NCI-H1930 (cell line): ENCODE results near the gene TMPRSS3.

ENCODE experiments used
- DNase-seq, 2 experiments: peaks; one replicate each; lab custom pipeline; 2025; lab: John Stamatoyannopoulos, UW

TMPRSS3 gene

GRCh38 chr21:42395905-42396651 lies at the start of gene TMPRSS3:
Gene TMPRSS3, minus strand, starts transcription at chr21:42396052. Its CDS starts 635 bp downstream, at chr21:42395417.
- no peak for DNase-seq

GRCh38 chr21:42445311-42445710 lies 49.5 kb upstream of the TMPRSS3 start:
- no peak for DNase-seq

- DNase-seq: no peak
Measured at GRCh38 chr21:42444745-42445059, 48.9 kb upstream of the TMPRSS3 start.

- DNase-seq: no peak
Measured at GRCh38 chr21:42443876-42444744, 48.3 kb upstream of the TMPRSS3 start.

- DNase-seq: no peak
Measured at GRCh38 chr21:42443181-42443785, 47.4 kb upstream of the TMPRSS3 start.

- DNase-seq: no peak
Measured at GRCh38 chr21:42441963-42442362, 46.1 kb upstream of the TMPRSS3 start.

GRCh38 chr21:42440187-42440792 lies 44.4 kb upstream of the TMPRSS3 start:
- no peak for DNase-seq

- no peak for DNase-seq
Measured at GRCh38 chr21:42439284-42440186, 43.7 kb upstream of the TMPRSS3 start.

GRCh38 chr21:42438316-42439205 lies 42.7 kb upstream of the TMPRSS3 start:
- DNase-seq: no peak

GRCh38 chr21:42437786-42438185 lies 41.9 kb upstream of the TMPRSS3 start:
- no peak for DNase-seq

- DNase-seq: no peak
Measured at GRCh38 chr21:42436914-42437313, 41.1 kb upstream of the TMPRSS3 start.

- no peak for DNase-seq
Measured at GRCh38 chr21:42435833-42436232, 40.0 kb upstream of the TMPRSS3 start.

GRCh38 chr21:42435401-42435800 lies 39.5 kb upstream of the TMPRSS3 start:
- no peak for DNase-seq

- DNase-seq: no peak
Measured at GRCh38 chr21:42434884-42435283, 39.0 kb upstream of the TMPRSS3 start.

GRCh38 chr21:42433946-42434551 lies 38.2 kb upstream of the TMPRSS3 start:
- no peak for DNase-seq

GRCh38 chr21:42432695-42433094 lies 36.8 kb upstream of the TMPRSS3 start:
- DNase-seq: no peak

GRCh38 chr21:42431196-42431595 lies 35.3 kb upstream of the TMPRSS3 start:
- DNase-seq: no peak

- no peak for DNase-seq
Measured at GRCh38 chr21:42430521-42430920, 34.7 kb upstream of the TMPRSS3 start.

- DNase-seq: no peak
Measured at GRCh38 chr21:42429856-42430255, 34.0 kb upstream of the TMPRSS3 start.

GRCh38 chr21:42429021-42429420 lies 33.2 kb upstream of the TMPRSS3 start:
- DNase-seq: no peak
